ENCODE measurements around the gene PRKAR2B. TPM values are rescaled to one million over a fixed set of nuclear protein-coding genes. Genes with fewer than 3 reads are reported as not detected.
A peak's percentile ranks its signal among the peaks of the same experiment; 100 is the strongest.

PRKAR2B gene
- total RNA-seq, 6 experiments from 2014 or later: 3.6 to 9.7 (median 8.7) TPM

DNA sequence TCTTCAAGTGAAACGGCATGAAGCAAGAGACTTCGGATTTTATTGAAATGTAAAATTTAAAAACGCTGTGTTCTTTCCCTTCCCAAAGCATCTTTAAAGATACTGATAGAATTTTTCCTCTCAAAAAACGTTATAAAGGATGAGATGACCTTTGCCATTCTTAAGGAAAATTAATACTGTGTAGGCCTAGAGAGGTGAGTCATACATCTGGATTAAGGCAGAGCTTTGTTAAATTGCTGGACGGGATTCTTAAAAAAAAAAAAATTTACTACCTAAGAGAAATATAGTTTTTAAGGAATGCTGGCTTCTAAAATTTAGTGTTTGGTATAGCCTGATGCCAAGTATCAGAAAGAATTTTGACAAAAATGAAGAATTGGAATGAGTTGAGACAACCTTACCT, 118.0 kb downstream of the PRKAR2B start:
- peaks cover 32% of the 10 kb centered on the region for H3K4me1 Mint-ChIP-seq (ENCODE audit: low read depth)
- H3K4me3 Mint-ChIP-seq: no peak overlapping the region
- H3K27ac Mint-ChIP-seq: no peak overlapping the region
- DNase-seq: no peak
- TF ChIP-seq, protein P1, sequence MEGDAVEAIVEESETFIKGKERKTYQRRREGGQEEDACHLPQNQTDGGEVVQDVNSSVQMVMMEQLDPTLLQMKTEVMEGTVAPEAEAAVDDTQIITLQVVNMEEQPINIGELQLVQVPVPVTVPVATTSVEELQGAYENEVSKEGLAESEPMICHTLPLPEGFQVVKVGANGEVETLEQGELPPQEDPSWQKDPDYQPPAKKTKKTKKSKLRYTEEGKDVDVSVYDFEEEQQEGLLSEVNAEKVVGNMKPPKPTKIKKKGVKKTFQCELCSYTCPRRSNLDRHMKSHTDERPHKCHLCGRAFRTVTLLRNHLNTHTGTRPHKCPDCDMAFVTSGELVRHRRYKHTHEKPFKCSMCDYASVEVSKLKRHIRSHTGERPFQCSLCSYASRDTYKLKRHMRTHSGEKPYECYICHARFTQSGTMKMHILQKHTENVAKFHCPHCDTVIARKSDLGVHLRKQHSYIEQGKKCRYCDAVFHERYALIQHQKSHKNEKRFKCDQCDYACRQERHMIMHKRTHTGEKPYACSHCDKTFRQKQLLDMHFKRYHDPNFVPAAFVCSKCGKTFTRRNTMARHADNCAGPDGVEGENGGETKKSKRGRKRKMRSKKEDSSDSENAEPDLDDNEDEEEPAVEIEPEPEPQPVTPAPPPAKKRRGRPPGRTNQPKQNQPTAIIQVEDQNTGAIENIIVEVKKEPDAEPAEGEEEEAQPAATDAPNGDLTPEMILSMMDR (IDR thresholded peaks at IDR 0.05): no peak
- no peaks in the 10 kb centered on the region for H3K27me3 Mint-ChIP-seq (ENCODE audit: insufficient read depth)
- H3K36me3 Mint-ChIP-seq (ENCODE audit: low read depth): no peaks in the 10 kb centered on the region
- H3K9me3 Mint-ChIP-seq: no peaks in the 10 kb centered on the region

DNA sequence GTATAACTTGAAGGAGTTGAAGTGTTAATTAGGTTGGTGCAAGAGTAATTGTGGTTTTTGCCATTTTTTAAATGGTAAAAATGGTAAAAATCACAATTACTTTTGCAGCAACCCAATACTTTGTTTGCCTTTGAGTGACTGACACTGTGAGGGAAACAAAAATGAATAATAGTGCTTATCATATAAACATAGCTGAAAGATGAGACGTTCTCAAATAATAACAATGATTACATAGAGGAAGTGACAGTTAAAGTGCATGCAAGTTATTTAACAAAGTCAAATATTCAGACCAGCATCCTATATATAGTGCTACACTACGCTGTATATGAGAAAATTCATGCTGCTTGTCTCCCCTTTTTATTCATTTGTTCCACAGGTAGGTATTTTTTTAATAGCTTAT, 119.6 kb downstream of the PRKAR2B start:
- no peak overlapping the region for H3K4me3 Mint-ChIP-seq
- TF ChIP-seq, protein P1 (IDR thresholded peaks at IDR 0.05): no peak
- H3K27ac Mint-ChIP-seq: no peak overlapping the region
- H3K27me3 Mint-ChIP-seq (ENCODE audit: insufficient read depth): peaks cover 7% of the 10 kb centered on the region
- H3K4me1 Mint-ChIP-seq (ENCODE audit: low read depth): peaks cover 42% of the 10 kb centered on the region
- DNase-seq: no peak
- H3K9me3 Mint-ChIP-seq: no peaks in the 10 kb centered on the region
- H3K36me3 Mint-ChIP-seq (ENCODE audit: low read depth): no peaks in the 10 kb centered on the region

DNA sequence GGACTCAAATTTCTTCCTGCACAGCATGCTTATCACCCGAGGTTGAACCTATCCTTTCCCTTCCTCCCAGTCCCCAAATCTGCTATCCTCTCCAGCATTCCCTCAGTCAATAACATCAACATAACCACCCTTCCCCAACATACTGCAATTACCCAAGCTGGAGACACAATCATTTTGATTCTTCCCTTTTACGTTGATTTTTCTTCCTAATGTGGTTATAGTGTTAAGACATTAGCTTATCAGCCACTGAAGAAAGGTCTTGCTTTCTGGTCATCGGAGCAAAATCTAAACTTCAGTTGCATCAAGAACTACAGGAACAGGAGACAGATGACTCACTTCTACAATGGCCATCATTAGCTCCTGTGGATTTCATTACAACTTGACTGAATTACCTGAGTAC, 120.8 kb downstream of the PRKAR2B start:
- H3K27me3 Mint-ChIP-seq (ENCODE audit: insufficient read depth): peaks cover 7% of the 10 kb centered on the region
- TF ChIP-seq, protein P1 (IDR thresholded peaks at IDR 0.05): no peak
- no peak overlapping the region for H3K4me3 Mint-ChIP-seq
- no peaks in the 10 kb centered on the region for H3K9me3 Mint-ChIP-seq
- no peak overlapping the region for H3K27ac Mint-ChIP-seq
- no peak for DNase-seq
- H3K4me1 Mint-ChIP-seq (ENCODE audit: low read depth): peaks cover 43% of the 10 kb centered on the region
- no peaks in the 10 kb centered on the region for H3K36me3 Mint-ChIP-seq (ENCODE audit: low read depth)

DNA sequence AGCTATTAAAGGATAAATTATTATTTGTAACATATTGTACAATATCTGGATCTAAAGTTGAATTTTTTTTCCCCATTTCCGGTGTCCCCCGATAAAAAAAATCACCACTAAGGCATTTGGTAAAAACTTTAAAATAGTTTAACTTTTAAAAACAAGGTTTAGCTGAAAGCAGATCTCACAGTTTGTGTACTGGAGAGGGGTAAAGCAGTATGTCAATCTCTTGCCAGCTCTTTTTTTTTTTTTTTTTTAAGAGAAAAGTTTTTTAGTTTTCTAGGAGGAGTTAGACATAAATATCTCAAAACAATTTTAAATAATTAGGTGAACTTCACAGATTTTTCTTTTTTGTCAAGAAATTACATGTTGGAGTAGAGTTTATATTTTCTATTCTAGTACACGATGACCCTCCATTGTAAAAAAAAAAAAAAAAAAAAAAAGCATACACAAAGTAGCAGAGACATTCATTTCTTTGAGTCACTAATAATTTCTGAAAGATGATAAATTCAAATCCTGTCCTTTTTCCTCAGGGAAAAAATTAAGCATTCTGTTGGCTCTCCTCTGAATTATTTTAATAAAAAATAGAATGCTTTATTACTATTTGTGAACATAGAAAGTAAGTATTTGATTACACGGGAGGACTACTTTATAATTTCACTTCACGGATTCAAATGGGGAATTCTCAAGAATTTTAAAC, 122.4 kb downstream of the PRKAR2B start:
- peaks cover 48% of the 10 kb centered on the region for H3K4me1 Mint-ChIP-seq (ENCODE audit: low read depth)
- peaks cover 7% of the 10 kb centered on the region for H3K27me3 Mint-ChIP-seq (ENCODE audit: insufficient read depth)
- H3K4me3 Mint-ChIP-seq: peak overlapping the region; percentile 90
- H3K36me3 Mint-ChIP-seq (ENCODE audit: low read depth): no peaks in the 10 kb centered on the region
- peak overlapping the region; percentile 97 for H3K27ac Mint-ChIP-seq
- DNase-seq: no peak
- H3K9me3 Mint-ChIP-seq: no peaks in the 10 kb centered on the region
- TF ChIP-seq, protein P1 (IDR thresholded peaks at IDR 0.05): no peak

DNA sequence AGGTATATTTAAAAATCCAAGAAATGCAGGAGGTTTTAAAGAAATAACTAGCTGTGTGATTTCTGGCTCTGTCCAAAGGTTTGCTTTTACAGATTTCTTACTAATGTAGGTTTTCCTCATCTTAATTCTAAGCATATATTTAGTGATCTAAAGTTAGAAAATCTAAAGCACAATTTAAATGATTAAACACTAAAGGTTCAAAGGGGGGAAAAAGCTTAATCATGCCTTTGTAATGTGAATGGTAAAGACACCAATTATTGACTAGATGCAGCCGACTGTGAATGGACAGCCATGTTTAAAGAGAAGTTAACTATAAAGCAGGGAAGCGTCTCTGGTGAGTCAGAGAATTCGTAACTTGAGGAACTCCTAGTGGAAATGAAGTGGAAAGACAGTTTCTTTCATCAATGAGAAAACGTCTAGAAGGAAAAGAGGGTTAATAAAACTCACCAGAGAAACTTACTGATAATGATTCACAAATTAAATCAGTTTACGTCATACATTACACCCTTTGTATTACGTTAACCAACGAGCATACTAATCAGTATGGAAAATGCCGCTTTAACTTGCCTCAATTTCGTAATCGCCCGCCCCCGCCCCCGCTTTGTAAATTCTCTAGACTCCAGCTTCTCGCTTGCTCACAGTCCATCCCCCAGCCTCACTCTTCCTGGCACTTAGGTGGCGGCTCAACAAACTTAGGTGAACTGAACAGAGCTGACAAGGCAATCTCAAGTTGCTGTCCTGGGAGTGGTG, 123.2 kb downstream of the PRKAR2B start:
- H3K27me3 Mint-ChIP-seq (ENCODE audit: insufficient read depth): peaks cover 7% of the 10 kb centered on the region
- TF ChIP-seq, protein P1 (IDR thresholded peaks at IDR 0.05): peak; percentile 75
- no peaks in the 10 kb centered on the region for H3K36me3 Mint-ChIP-seq (ENCODE audit: low read depth)
- peak overlapping the region; percentile 90 for H3K4me3 Mint-ChIP-seq
- peak; percentile 86 for DNase-seq
- H3K4me1 Mint-ChIP-seq (ENCODE audit: low read depth): peaks cover 48% of the 10 kb centered on the region
- H3K27ac Mint-ChIP-seq: peak overlapping the region; percentile 97
- H3K9me3 Mint-ChIP-seq: no peaks in the 10 kb centered on the region

Data from HFFc6 (cell line).